ENCODE measurements around the gene FNBP1.

FNBP1 gene

GRCh38 chr9:129849901-129850300 is 193.1 kb downstream of the FNBP1 start:
- DNase-seq, result no peak

DNA sequence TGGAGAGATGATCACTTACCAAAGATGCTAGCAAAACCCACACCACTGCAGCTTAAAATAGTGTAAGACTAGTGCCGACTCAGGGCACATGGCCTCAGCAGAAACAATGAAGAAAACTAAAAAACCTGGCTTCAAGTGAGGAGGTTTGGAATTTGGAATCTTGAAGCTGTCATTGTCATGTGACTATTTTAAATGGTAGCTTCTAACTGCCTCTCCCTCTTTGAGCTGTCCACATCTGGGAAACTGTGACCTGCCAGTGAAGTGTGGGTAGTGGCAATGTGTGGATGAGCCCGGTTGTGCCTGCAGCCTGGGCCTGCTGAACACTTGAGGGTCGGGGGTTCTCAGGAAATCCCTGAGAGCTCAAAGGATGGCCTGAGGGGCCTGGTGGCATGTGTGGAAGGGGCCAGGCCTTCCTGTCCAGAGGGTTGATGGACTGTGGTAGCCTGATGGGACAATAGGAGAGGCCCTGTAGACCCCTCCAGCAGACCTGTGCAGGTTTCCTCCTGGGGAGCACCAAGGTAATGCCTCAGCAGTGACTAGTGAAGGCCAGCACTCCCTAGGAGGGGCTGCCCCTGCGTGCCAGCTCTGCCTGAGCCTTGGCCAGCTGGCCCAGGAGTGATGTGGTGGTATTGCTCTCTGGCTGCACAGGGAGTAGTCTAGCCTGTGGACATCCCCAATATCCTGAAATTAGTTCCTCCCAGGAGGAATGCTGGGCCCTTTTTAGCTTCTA is 194.1 kb downstream of the FNBP1 start:
- no peak for DNase-seq

- DNase-seq, result no peak
These were observed 197.6 kb downstream of the FNBP1 start for GRCh38 chr9:129845373-129845772.

- no peak for DNase-seq
These were observed 201.9 kb downstream of the FNBP1 start for GRCh38 chr9:129841071-129841470.

- DNase-seq, result peak; percentile 88
These were observed 203.0 kb downstream of the FNBP1 start for GRCh38 chr9:129840034-129840433.

DNA sequence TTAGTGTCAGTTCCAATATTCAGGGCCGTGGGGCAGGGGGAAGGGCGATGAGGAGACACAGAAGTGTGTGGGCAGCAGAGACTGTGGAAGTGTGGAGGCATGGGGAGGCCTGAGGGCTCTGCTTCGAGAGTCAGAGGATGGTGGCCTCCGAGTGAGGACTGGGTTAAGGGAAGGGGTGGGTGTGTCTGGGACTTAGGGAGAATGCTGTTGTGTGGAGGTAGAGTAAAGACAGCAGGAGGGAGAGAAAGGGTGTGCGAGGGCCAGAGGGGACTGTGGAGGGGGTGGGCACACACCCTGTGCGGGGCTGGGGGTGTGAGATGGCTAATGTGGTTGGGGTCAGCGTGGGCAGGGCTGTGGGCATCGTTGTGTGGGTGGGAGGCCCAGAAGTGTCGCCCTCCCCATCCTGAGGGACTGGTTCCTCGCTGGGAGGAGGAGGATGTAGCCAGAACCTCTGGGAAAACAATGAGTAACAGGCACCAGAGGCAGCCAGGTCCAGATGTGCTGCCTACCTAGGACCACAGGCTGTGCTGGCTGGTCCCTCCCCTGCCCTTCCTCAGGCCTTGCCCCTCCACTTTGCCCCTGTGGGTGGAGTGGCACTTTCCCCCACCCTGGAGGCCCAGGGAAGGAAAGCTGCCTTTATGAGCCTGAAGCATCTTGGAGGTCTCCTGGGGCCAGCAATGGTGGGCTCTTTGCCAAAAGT is 203.5 kb downstream of the FNBP1 start:
- DNase-seq, result no peak

DNA sequence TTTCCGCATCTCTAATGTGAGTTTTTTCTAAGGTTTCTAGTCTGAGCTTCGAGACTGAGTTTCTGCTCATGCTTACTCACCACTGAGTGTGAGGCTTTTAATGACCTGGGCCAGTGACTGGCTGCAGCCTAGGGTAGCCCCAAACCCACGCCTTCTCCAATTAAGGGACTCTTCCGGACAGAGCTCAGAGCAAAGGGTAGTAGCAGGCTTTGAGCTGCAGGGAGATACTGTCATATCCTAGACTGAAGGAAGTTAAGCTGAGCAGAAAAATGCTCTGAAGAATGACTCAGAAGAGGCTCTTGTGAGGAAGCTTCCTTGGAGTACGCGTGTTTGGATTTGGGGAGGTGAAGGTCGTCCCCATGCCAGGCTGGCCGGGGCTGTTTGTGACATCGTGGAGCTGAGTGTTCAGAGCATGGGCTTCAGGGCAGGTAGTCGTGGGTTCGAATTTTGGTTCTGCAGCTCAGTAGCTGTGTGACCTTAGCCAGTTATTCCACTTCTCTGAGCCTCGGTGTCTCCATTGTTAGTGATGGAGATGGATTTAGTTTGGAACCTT is 204.2 kb downstream of the FNBP1 start:
- no peak for DNase-seq

Data from COR-L47 (cell line).